ENCODE data around the gene TMEM163.

- TF ChIP-seq FOXM1 (IDR thresholded peaks at IDR 0.05; ENCODE audit: borderline replicate concordance): no peak
- TF ChIP-seq TARDBP (IDR thresholded peaks at IDR 0.05): no peak
- no peak for TF ChIP-seq ARNT (IDR thresholded peaks at IDR 0.05)
- TF ChIP-seq ZNF384 (IDR thresholded peaks at IDR 0.05): no peak
- no peak for TF ChIP-seq SP1 (IDR thresholded peaks at IDR 0.05)
- no peak for TF ChIP-seq LEF1 (IDR thresholded peaks at IDR 0.05; ENCODE audit: borderline replicate concordance)
- no peak for TF ChIP-seq BHLHE40 (IDR thresholded peaks at IDR 0.05; ENCODE audit: borderline replicate concordance)
- TF ChIP-seq NFRKB (IDR thresholded peaks at IDR 0.05): no peak
Observed at GRCh38 chr2:134690629-134691215, 28.1 kb downstream of the TMEM163 start.

Data from HEK293T (cell line).